H1 (cell line): ENCODE results near the gene DOK1. TPM values are rescaled to one million over a fixed set of nuclear protein-coding genes. Genes with fewer than 3 reads are reported as not detected.

Experiments used
- RAD21 ChIP-seq, 2 experiments: IDR thresholded peaks in 1 of 2; conservative IDR thresholded peaks in 1 of 2; 2 replicates each; pipeline ENCODE4 v1.6.1; 2011; ENCODE audit warnings: low read depth in 2 of 2, low read length in 2 of 2, improper control_type of control experiment in 1 of 2, inconsistent platforms in 1 of 2, mild to moderate bottlenecking in 1 of 2, moderate library complexity in 1 of 2
- polyA plus RNA-seq, 7 experiments: library from polyadenylated mRNA; depleted of rRNA in 3 of 7; stranded (reverse) in 5 of 7; unstranded in 2 of 7; fragments of >200 nt in 5 of 7; fragments of 200-250 nt in 2 of 7; gene quantifications; 1 replicate in 5 of 7; 2 replicates in 1 of 7; 4 replicates in 1 of 7; pipeline versions ENCODE4 v1.2.1 to v1.2.3, GENCODE V29; 2011 to 2013; ENCODE audit warnings: missing spikeins in 2 of 7, mixed read lengths in 2 of 7
- total RNA-seq: library from RNA; stranded (reverse); fragmentation: NEBNext Ultra II Directional; extraction: Animal tissue kit (Norgen Biotek cat#: 25700); gene quantifications from 2 replicates; pipeline ENCODE4 v1.2.1, GENCODE V29; 2021

DOK1 gene
- total and polyA plus RNA-seq, 2 of the 8 experiments (the other 6 are each of a cell fraction or from before 2014, with no cell fraction given), result 11.0 to 14.3 TPM

DNA sequence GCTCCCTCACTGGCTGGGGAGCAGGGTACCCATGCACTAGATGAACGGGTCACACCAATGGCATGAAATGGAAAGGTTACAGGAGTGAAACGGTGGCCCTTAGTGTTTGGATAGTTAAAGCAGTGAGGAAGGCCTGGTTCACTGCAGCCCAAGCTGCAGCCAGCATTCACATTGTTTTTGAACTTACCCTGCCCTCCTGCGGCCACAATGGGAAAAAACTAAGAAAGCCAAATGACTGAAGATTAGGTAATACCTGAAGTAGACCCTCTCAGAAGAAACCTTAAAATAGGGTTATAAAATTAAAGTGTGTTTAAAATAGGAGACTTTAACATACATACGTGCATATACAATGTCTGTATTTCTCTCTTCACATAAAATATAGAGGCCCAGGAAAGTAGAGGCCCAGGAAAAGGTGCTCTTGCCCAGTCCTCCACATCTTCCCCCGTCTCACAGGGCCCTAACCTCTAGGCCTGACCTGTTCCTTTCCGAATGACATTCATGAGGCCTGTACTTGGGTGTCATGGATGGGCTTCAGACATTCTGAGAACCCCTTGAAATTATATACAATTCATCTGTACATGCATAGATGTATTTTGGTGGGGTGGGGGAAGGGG, 33.3 kb downstream of the DOK1 start (continued):
- peak; percentile 89 to 90 for TF ChIP-seq RAD21 (IDR thresholded peaks at IDR 0.05 in 1 of 2, conservative IDR thresholded peaks at IDR 0.05 in 1 of 2; ENCODE audit: low read depth in 2 of 2, low read length in 2 of 2)
- TF ChIP-seq, all 59 proteins: peak for 4
